Neural cell (in vitro differentiated cells): ENCODE data around the gene EBF3. TPM values are rescaled to one million over a fixed set of nuclear protein-coding genes. Genes with fewer than 3 reads are reported as not detected.

ENCODE experiments used
- H2AFZ ChIP-seq: fragments of 200-600, 300-800 bp; sonication (generic), shearing (Covaris generic); 2 replicates; pipeline ENCODE4 v1.6.0; 2014; ENCODE audit warnings: low read depth, mild to moderate bottlenecking, antibody characterized with exemption, low read length, moderate library complexity
- H3F3A ChIP-seq: fragments of 200-600 bp; shearing (Covaris generic); 2 replicates; pipeline ENCODE4 v1.6.1; 2016; ENCODE audit warnings: mild to moderate bottlenecking, moderate library complexity, mixed read lengths, antibody characterized with exemption, low read length; ENCODE audit not compliant: insufficient read depth, poor library complexity, severe bottlenecking
- H3K27ac ChIP-seq: fragments of 200-600, 300-800 bp; sonication (generic), shearing (Covaris generic); 2 replicates; pipeline ENCODE4 v1.5.1; 2014; ENCODE audit warnings: mild to moderate bottlenecking, low read length, moderate library complexity
- H3K27me3 ChIP-seq: fragments of 300-800, 200-600 bp; sonication (generic), shearing (Covaris generic); 2 replicates; pipeline ENCODE4 v1.6.0; 2014; ENCODE audit warnings: mild to moderate bottlenecking, low read depth, low read length, moderate library complexity; ENCODE audit not compliant: insufficient read depth
- H3K36me3 ChIP-seq: fragments of 300-800, 200-600 bp; sonication (generic), shearing (Covaris generic); 2 replicates; pipeline ENCODE4 v1.5.1; 2014; ENCODE audit warnings: mild to moderate bottlenecking, antibody characterized with exemption, low read length, moderate library complexity; ENCODE audit not compliant: insufficient read depth
- H3K4me2 ChIP-seq: fragments of 300-800, 200-600 bp; sonication (generic), shearing (Covaris generic); 2 replicates; pipeline ENCODE4 v1.6.0; 2014; ENCODE audit warnings: mild to moderate bottlenecking, low read length
- H3K4me3 ChIP-seq: fragments of 300-800, 200-600 bp; sonication (generic), shearing (Covaris generic); 2 replicates; pipeline ENCODE4 v1.5.1; 2014; ENCODE audit warnings: mild to moderate bottlenecking, low read length, moderate library complexity
- H3K79me2 ChIP-seq: fragments of 200-600 bp; shearing (Covaris generic); replicated peaks from 2 replicates; pipeline ENCODE4 v1.6.0; 2014; ENCODE audit warnings: mild to moderate bottlenecking, low read length, moderate library complexity; ENCODE audit not compliant: insufficient read depth
- H3K9ac ChIP-seq: fragments of 300-800, 200-600 bp; sonication (generic), shearing (Covaris generic); 2 replicates; pipeline ENCODE4 v1.6.1; 2016; ENCODE audit warnings: mild to moderate bottlenecking, low read length, mixed read lengths
- H3K9me2 ChIP-seq: fragments of 200-600 bp; shearing (Covaris generic); 2 replicates; pipeline ENCODE4 v1.6.1; 2016; ENCODE audit warnings: mild to moderate bottlenecking, low read length, mixed read lengths; ENCODE audit not compliant: insufficient read depth
- H3K9me3 ChIP-seq: fragments of 200-600, 300-800 bp; sonication (generic), shearing (Covaris generic); 2 replicates; pipeline ENCODE4 v1.6.1; 2016; ENCODE audit warnings: mild to moderate bottlenecking, mixed run types, low read length, moderate library complexity, mixed read lengths
- H4K20me1 ChIP-seq: fragments of 200-600 bp; shearing (Covaris generic); 2 replicates; pipeline ENCODE4 v1.6.1; 2016; ENCODE audit warnings: mild to moderate bottlenecking, mixed run types; ENCODE audit not compliant: insufficient read depth
- EP300 ChIP-seq: fragments of 450-650 bp; conservative IDR thresholded peaks from 2 replicates; pipeline ENCODE4 v1.6.1; 2014; ENCODE audit warnings: antibody characterized with exemption, mild to moderate bottlenecking, moderate library complexity; ENCODE audit not compliant: poor library complexity, severe bottlenecking
- EZH2 ChIP-seq: fragments of 200-600, 300-800 bp; shearing (Covaris generic), sonication (generic); IDR thresholded peaks from 2 replicates; pipeline ENCODE4 v1.6.1; 2014; ENCODE audit warnings: antibody characterized with exemption, low read length, borderline replicate concordance, mild to moderate bottlenecking; ENCODE audit not compliant: insufficient read depth, poor library complexity, severe bottlenecking
- MXI1 ChIP-seq: fragments of 450-650 bp; conservative IDR thresholded peaks from 2 replicates; pipeline ENCODE4 v1.6.1; 2014; ENCODE audit warnings: antibody characterized with exemption, mild to moderate bottlenecking; ENCODE audit not compliant: poor library complexity, severe bottlenecking
- POLR2AphosphoS5 ChIP-seq: IDR thresholded peaks from 2 replicates; pipeline ENCODE4 v1.6.1; 2012
- RAD21 ChIP-seq: fragments of 450-650 bp; conservative IDR thresholded peaks from 2 replicates; pipeline ENCODE4 v1.6.1; 2014; ENCODE audit warnings: antibody characterized with exemption, mild to moderate bottlenecking, moderate library complexity
- SMC3 ChIP-seq: fragments of 450-650 bp; conservative IDR thresholded peaks from 2 replicates; pipeline ENCODE4 v1.6.1; 2014; ENCODE audit warnings: antibody characterized with exemption, mild to moderate bottlenecking, moderate library complexity; ENCODE audit not compliant: poor library complexity
- TAF1 ChIP-seq: IDR thresholded peaks from 2 replicates; pipeline ENCODE4 v1.6.1; 2012; ENCODE audit warnings: low read depth
- polyA plus RNA-seq: library from polyadenylated mRNA; depleted of rRNA; stranded (reverse); fragments of >200 nt; gene quantifications from 2 replicates; pipeline ENCODE4 v1.2.3, GENCODE V29; 2014
- TF ChIP-seq, protein P1 (sequence below): IDR thresholded peaks from 2 replicates; pipeline ENCODE4 v1.6.1; 2012; ENCODE audit warnings: borderline replicate concordance
- TF ChIP-seq, protein P2 (sequence below): fragments of 450-650 bp; IDR thresholded peaks from 2 replicates; pipeline ENCODE4 v1.5.1; 2014; ENCODE audit warnings: antibody characterized with exemption, mild to moderate bottlenecking, moderate library complexity; ENCODE audit not compliant: poor library complexity, severe bottlenecking

EBF3 gene
- polyA plus RNA-seq, 1 donor from 2014 or later = 0.38 TPM

DNA sequence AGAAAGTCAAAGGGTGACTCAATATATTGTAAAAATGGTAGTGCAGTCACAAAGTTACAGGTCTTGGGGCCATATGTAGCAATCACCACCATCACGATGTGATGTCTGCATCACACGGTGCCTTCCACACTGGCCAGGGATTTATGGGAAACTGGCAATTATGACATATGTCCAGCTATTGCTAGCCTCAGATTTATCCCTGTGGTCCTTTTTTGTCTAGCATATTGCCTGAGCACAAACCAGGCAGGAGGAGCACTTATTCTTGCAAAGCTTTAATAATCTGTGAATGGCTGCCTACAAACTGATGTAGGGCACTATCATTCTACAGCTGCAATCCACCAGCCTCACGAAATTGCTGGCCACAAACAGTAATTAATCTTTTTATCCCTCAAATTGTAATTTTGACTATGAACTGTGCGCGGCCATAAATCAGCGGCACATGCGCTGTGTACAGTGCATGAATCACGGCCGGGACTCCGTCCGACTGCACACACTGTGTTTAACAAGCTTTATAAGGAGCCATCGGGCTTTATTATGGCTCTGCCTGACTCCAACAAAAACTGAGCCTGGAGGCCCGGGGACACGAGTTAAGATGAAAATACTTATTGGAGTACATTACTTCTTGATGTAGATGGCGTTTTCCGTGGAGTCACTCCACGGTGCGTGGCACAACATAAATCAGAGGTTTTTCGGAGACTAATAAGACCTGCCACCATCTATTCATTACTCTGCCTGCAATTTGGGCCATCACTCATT lies 115.2 kb downstream of the EBF3 start:
- H3K9me3 ChIP-seq = no peaks in the 10 kb centered on the region
- no peak overlapping the region for H3K9ac ChIP-seq
- no peaks in the 10 kb centered on the region for H3K27me3 ChIP-seq
- no peak overlapping the region for H3K27ac ChIP-seq
- H3K9me2 ChIP-seq = no peaks in the 10 kb centered on the region
- H3K4me2 ChIP-seq = no peak overlapping the region
- H3K79me2 ChIP-seq = no peaks in the 10 kb centered on the region
- H4K20me1 ChIP-seq = no peaks in the 10 kb centered on the region
- TF ChIP-seq TAF1 (no peak), RAD21 (no peak), POLR2AphosphoS5 (no peak), MXI1 (no peak), EP300 (no peak), SMC3 (no peak), EZH2 (no peak)
- TF ChIP-seq, protein P1, sequence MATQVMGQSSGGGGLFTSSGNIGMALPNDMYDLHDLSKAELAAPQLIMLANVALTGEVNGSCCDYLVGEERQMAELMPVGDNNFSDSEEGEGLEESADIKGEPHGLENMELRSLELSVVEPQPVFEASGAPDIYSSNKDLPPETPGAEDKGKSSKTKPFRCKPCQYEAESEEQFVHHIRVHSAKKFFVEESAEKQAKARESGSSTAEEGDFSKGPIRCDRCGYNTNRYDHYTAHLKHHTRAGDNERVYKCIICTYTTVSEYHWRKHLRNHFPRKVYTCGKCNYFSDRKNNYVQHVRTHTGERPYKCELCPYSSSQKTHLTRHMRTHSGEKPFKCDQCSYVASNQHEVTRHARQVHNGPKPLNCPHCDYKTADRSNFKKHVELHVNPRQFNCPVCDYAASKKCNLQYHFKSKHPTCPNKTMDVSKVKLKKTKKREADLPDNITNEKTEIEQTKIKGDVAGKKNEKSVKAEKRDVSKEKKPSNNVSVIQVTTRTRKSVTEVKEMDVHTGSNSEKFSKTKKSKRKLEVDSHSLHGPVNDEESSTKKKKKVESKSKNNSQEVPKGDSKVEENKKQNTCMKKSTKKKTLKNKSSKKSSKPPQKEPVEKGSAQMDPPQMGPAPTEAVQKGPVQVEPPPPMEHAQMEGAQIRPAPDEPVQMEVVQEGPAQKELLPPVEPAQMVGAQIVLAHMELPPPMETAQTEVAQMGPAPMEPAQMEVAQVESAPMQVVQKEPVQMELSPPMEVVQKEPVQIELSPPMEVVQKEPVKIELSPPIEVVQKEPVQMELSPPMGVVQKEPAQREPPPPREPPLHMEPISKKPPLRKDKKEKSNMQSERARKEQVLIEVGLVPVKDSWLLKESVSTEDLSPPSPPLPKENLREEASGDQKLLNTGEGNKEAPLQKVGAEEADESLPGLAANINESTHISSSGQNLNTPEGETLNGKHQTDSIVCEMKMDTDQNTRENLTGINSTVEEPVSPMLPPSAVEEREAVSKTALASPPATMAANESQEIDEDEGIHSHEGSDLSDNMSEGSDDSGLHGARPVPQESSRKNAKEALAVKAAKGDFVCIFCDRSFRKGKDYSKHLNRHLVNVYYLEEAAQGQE = no peak
- TF ChIP-seq, protein P2, sequence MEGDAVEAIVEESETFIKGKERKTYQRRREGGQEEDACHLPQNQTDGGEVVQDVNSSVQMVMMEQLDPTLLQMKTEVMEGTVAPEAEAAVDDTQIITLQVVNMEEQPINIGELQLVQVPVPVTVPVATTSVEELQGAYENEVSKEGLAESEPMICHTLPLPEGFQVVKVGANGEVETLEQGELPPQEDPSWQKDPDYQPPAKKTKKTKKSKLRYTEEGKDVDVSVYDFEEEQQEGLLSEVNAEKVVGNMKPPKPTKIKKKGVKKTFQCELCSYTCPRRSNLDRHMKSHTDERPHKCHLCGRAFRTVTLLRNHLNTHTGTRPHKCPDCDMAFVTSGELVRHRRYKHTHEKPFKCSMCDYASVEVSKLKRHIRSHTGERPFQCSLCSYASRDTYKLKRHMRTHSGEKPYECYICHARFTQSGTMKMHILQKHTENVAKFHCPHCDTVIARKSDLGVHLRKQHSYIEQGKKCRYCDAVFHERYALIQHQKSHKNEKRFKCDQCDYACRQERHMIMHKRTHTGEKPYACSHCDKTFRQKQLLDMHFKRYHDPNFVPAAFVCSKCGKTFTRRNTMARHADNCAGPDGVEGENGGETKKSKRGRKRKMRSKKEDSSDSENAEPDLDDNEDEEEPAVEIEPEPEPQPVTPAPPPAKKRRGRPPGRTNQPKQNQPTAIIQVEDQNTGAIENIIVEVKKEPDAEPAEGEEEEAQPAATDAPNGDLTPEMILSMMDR = no peak
- H3F3A ChIP-seq = peaks cover 1% of the 10 kb centered on the region
- H3K4me3 ChIP-seq = no peak overlapping the region
- no peaks in the 10 kb centered on the region for H3K36me3 ChIP-seq
- H2AFZ ChIP-seq = no peak overlapping the region

DNA sequence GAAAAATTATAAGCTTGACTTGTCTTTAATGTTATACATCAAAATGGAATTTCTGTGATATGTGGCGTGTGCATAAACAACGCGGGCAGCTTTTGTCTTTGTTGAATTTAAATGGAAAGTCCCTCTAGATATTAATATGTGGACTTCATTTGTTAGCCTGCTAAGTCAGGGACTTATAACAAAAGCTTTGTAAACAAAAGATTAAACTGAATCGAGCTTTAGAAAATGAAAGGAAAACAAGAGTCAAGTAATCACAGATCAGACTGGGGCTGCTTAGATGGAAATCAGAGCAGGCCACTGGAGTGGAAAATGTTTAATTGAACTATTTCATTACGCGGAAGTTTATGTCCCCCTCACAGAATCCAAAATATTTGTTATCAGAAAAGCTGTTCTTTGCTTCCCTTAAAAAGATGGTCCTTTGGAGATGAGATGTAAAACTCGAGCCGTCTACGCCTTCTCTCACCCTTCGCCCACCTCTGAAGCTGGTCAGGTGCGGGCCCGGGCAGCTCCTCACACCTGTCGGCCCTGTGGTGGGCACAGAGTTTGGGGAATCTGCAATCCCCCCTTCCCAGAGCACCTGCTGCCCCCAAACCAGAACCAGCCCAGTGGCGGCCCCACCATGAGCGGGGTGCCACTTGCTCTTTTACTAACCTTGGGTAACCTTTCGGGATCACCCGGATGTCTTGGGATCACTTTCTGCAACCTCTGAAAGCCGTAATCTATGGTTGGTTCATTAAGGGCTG lies 116.2 kb downstream of the EBF3 start:
- H3K27ac ChIP-seq = no peak overlapping the region
- no peak overlapping the region for H3K4me2 ChIP-seq
- no peak for TF ChIP-seq POLR2AphosphoS5
- no peak overlapping the region for H3K4me3 ChIP-seq
- no peaks in the 10 kb centered on the region for H3K9me2 ChIP-seq
- no peaks in the 10 kb centered on the region for H3K36me3 ChIP-seq
- no peaks in the 10 kb centered on the region for H4K20me1 ChIP-seq
- no peaks in the 10 kb centered on the region for H3K9me3 ChIP-seq
- no peaks in the 10 kb centered on the region for H3F3A ChIP-seq
- H3K27me3 ChIP-seq = no peaks in the 10 kb centered on the region
- no peaks in the 10 kb centered on the region for H3K79me2 ChIP-seq
- no peak overlapping the region for H3K9ac ChIP-seq
- H2AFZ ChIP-seq = no peak overlapping the region
